NCI-H2029 treated with DMSO at 0.1 percent for 48 hours (cell line): Measurements from ENCODE around the gene SARNP.
"Not testable (repeated sequence)": the region's sequence is repeated elsewhere in the genome, so short reads cannot be mapped to it uniquely, and the experiment has no call there.

Experiments
- DNase-seq: peaks from one replicate; lab custom pipeline; 2025; lab: John Stamatoyannopoulos, UW

The SARNP gene, protein sequence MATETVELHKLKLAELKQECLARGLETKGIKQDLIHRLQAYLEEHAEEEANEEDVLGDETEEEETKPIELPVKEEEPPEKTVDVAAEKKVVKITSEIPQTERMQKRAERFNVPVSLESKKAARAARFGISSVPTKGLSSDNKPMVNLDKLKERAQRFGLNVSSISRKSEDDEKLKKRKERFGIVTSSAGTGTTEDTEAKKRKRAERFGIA

DNA sequence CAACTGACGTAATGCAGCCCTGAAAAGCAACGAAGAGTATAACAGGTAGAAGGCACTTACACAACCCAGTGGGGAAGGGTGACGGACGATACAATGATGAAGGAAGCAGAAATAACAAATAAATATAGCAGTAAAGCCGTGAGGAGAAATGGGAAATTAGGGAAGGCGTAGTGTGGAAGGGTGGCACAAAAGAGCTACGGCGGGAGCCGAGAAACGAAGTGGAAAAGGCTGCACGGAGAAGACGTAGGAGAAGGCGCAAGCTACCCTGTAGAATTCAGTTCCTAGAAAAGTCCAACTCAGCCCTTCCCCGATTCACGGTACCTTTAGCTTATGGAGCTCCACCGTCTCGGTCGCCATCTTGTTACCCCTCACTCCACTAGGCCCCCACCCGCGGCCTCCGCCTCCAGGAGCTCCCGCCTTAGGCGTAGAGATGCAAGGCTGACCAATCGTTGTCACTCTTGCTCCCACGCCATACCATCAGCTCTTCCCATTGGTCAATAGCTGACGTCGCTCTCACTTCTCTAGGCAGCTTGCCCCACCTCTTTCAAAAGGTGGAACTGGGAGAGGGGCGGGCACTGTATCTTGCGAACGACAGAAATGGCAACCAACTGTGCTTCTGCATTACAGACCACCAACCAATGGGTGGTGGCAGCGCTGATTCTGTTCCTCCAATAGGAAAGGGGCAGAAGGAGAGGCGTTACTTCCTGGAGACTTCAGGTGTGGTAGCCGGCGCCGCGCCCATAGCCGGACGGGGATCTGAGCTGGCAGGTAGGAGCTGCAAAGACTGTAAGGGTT is at the start of gene SARNP, which contains the start of gene ORMDL2:
TSS of gene SARNP (minus strand) at position 380 of the 795 bp plus-strand sequence. CDS start at position 357, 23 bp downstream.
TSS of gene ORMDL2 (plus strand) at position 697 of the 795 bp plus-strand sequence. CDS start 959 bp downstream, outside the sequence.
- peak; percentile 98 for DNase-seq

DNA sequence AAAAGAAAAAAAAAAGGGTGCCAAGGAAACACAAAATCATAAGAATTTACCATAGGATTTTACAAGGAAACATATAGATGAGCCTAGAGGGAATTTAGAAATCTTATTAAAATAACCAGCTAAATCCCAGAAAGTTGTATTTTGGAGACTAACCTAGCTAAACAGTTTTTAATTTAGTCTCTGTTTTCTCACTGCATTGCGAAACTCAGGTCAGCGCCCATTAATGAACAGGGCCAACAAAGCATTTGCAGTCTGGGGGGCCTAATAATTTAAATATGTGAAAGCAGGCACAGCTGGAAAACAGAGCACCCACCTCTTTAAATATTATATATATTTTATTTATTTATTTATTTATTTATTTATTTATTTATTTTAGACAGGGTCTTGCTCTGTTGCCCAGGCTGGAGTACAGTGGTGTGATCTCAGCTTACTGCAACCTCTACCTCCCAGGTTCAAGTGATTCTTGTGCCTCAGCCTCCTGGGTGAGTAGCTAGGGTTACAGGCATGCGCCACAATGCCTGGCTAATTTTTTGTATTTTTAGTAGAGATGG is 49.0 kb upstream of the SARNP start:
- not testable (repeated sequence) for DNase-seq

GRCh38 chr12:55865327-55865726 is 47.8 kb upstream of the SARNP start:
- DNase-seq = no peak

- DNase-seq = not testable (repeated sequence)
Measured at GRCh38 chr12:55862931-55863330, 45.4 kb upstream of the SARNP start.

- no peak for DNase-seq
Measured at GRCh38 chr12:55862286-55862685, 44.8 kb upstream of the SARNP start.

GRCh38 chr12:55861871-55862270 is 44.3 kb upstream of the SARNP start:
- DNase-seq = no peak

DNA sequence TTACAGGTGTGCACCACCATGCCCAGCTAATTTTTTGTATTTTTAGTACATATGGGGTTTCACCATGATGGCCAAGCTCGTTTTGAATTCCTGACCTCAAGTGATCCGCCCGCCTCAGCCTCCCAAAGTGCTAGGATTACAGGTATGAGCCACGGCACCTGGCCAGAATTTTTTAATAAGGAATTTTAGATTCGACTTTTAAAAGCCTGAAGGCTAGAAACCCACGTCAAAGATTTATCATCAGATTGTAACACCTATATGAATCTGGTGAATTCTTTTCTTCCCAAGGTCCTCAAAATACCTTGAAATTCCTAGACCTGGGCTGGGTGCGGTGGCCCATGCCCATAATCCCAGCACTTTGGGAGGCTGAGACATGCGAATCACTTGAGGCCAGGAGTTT is 43.9 kb upstream of the SARNP start:
- no peak for DNase-seq

DNA sequence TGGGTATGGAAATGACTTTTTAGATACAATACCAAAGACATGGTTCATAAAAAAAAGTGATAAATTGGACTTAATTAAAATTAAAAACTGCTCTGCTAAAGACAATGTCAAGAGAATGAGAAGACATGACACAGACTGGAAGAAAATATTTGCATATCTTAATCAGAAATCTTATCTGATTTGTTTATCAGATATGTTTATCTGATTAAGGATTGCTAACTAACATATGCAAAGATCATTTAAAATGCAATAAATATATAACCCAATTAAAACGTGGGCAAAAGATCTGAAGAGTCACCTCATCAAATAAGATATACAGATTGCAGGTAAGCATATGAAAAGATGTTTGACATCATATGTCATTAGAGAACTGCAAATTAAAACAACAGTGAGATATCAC is 35.2 kb upstream of the SARNP start:
- DNase-seq = no peak

- no peak for DNase-seq
Measured at GRCh38 chr12:55850893-55851292, 33.4 kb upstream of the SARNP start.

DNA sequence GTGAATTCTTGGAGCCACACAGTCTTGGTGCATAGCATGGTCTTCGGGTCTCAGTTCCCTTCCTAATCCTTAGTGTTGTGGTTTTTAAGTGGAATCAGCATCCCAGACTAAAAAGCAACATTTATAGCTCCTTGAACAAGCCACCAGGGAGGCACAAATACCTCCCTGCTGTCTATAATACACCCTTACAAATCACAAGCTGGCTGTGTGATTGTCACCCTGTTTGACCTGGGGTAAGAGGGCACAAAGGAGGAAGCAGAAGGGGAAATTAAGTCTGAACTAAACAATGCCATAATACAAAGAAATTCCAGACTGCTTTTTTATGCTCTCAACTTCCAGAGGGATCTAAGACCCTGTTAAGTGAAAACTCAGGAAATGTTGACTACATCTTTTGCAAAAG is 32.9 kb upstream of the SARNP start:
- no peak for DNase-seq

- no peak for DNase-seq
Measured at GRCh38 chr12:55849616-55850343, 32.3 kb upstream of the SARNP start.

DNA sequence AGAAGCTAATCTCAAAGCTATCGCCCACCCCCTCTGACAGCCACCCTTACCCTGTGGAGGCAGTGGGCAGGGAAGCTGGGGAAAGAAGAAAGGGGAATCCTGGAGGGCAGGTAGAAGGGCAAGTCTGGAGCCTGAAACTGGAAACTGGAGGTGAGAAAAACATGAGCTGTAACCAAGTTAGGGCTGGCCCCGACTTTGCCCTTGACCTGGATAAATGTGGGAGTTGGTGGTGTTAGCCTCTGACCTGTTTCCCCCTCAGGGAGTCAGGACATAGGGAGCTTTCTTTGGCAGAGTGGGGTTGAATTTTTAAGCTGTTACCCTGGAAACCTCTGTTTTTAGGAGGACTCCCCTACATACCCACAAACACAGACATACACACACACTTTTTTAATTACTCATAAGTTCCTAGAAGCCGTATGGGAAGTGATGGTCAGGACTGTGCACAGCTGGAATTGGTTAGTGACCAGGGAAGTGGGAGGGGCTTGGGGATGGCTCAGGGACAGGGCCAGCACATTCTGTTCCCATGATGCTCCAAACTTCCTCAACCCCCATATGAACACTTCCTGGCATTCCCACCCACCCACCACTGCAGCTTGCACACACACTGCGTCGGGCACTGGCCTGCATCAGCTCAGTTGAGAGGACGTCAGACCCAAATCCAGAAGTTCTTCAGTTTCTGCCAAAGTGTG is 30.2 kb upstream of the SARNP start:
- no peak for DNase-seq

DNA sequence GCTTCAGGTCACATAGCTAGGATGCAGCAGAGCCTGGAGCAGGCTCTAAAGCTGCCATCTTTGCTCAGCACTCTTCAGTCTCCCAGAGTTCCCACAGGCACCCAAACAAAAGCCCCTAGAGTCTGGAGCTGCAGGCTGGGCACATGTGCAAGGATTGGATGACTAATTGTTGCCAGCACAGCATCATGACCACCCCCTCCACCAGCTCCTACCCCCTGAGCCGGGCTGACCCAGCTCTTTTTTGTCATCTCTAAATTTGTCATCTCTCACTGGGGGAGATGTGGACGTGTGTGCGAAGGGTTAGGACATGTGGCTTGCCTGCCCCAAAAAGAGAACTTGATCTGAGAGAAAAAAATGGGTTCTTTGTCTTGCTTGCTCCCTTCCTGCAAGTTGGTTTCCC is 29.5 kb upstream of the SARNP start:
- DNase-seq = no peak

- no peak for DNase-seq
Measured at GRCh38 chr12:55845785-55846496, 28.4 kb upstream of the SARNP start.

DNA sequence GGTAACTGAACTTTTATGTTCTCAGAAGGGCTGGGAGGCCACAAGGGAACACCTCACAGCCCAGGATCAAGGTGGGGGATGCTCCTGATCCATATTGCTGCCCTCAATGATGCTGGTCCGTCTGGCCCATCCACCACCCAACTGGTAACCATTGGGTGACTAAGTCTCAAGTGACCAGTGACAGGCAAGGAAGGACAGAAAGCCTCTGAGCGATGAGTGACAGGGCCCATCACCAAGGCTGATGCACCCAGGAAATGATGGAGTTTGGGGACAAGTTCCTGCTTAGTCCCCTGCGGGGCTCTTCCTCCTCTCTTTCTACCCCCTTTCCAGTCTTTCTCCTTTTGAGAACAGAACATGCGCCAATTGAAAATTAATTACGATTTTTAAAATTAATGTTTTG is 27.8 kb upstream of the SARNP start:
- DNase-seq = no peak

DNA sequence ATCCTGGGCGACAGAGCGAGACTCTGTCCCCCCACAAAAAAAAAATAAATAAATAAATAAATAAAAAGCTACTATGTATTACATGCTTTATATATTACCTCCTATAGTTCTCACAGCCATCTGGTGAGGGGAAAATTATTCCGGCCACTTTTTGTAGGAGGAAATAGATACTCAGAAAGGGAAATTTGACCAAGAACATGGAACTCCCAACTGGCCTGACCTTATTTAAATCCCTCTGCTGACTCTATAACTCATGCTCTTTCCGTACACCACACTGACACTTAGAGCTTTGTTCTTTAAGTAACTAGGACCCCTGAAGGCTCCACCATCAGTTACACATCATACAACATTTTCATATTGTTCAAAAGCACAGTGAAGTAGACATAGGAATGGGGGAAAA is 27.4 kb upstream of the SARNP start:
- DNase-seq = no peak

DNA sequence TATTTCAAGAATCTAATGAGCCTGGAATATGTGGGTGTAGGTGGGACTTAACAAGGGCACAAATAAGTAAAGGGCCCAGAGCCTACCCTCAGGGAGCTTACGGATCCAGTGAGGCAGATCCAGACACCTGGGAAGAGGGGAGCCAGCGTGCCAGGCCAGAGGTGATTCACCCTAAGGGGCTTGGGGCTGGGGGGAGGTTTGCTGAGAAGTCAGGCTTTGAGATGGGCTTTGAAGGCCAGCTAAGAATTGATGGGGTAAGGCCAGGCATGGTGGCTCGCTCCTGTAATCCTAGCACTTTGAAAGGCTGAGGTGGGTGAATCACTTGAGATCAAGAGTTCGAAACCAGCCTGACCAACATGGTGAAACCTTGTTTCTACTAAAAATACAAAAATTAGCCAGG is 25.9 kb upstream of the SARNP start:
- DNase-seq = no peak

- DNase-seq = no peak
Measured at GRCh38 chr12:55842681-55843429, 25.3 kb upstream of the SARNP start, which contains the start of gene MMP19. TSS of gene MMP19 (minus strand) at chr12:55842936. CDS start at chr12:55842830, 106 bp downstream.

GRCh38 chr12:55840581-55841351 is 23.2 kb upstream of the SARNP start:
- DNase-seq = no peak
